GM18909 (cell line): Measurements from ENCODE around the gene FOXS1.

Experiments used
- ATAC-seq: cut with Tn5 transposase; IDR thresholded peaks from one replicate; pipeline ENCODE4 v1.9.1; 2021; ENCODE audit warnings: mild to moderate bottlenecking; ENCODE audit not compliant: unreplicated experiment, poor library complexity

Gene FOXS1

DNA sequence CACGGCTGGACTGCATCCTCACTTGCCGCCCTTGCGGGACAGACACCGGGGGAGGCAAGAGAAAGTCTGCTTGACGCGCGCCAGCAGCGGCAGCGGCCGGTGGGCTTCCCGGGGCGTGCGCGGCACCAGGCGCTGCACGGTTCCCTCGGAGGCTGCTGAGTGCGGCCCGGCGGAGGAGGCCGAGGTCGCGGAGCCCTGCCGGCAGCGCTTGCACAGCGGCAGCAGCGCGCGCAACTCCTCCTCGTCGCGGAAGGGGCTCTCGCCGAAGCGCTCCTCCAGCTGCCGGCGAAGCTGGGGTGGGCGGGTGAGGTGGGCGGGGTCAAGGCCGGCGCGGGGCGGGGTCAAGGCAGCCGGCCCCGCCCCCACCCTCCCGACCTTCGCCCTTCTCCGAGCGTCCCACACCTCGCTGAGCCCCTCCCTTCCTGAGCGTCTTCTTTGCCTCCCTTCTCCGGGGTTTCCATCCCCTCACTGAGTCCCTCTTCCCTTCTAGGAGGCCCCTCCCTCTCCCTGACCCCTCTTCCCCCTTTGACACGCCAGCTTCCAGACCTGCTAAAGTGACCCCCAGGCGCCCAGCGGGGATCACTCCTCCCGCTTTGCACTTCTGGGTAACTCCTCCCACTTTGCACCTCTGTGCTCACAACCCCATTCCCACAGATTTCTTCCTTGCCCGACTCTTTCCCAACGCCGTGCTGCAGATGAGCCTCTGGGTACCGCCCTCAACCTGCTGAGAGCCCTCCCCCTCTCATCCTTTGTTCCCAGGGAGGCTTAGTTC is 16.2 kb upstream of the FOXS1 start:
- ATAC-seq, result peak; percentile 66

DNA sequence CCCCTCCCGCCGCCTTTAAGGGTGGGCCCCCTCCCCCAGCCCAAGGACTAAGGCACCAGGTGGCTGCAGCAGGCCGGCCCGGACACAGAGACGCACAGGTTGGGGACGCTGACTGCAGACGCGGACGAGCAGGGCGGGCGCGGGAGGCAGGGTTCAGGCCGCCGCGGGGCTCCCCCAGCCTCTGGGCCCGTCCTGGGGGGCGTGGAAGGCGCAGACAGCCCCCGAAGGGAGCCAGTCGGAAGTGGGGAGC is 15.7 kb upstream of the FOXS1 start:
- peak; percentile 23 for ATAC-seq

DNA sequence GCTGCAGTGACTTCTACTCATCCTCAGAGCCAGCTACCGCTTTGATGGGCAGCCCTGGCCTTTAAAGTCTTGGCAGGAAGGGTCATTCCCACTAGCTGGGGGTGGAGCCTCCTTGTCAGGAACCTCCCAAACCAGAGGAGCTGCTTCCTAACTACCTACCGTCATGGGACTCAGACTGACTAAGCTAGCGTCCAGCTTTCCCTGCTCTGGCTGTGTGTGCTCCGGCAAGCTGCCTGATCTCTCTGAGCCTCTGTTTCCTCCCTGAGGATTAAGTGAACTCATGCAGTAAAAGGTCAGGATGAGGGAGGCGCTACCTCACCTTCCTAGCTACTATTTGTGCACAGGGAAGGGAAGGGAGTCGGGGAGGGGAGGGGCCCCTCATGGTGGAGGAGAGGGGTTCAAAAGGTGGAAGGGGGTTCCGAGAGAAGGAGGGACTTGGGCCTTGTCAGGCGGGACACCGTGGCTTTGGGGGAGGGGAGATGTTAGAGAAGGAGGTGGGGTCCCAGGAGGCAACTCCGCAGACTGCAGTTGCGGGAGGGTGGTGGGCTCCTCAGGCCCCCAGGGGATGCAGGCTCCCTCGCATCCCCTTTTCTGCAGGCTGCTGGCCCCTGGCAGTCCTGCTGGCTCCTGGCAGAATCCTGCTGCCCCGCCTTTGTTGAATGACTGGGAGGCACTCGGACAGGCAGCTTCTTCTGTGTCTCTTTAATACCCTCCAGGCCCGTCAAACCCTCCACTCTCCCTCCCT is 15.2 kb upstream of the FOXS1 start:
- ATAC-seq, result no peak

DNA sequence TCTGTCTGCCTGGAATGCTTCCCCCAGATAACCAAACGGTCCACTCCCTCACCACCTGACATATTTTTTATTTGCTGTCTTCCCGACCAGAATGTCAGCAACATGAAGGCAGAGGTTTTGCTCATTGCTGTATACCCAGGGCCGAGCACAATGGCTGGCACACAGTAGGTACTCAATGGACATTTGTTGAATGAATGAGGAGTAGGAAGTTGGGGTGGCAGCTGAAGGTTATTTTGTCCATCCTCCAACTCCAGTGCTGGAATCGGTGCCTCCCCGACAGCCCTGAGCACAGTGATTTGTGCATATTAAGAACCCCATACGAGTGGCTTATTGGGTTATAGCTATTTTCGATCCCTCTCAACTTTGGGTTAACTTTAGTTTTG is 14.6 kb upstream of the FOXS1 start:
- ATAC-seq, result no peak

DNA sequence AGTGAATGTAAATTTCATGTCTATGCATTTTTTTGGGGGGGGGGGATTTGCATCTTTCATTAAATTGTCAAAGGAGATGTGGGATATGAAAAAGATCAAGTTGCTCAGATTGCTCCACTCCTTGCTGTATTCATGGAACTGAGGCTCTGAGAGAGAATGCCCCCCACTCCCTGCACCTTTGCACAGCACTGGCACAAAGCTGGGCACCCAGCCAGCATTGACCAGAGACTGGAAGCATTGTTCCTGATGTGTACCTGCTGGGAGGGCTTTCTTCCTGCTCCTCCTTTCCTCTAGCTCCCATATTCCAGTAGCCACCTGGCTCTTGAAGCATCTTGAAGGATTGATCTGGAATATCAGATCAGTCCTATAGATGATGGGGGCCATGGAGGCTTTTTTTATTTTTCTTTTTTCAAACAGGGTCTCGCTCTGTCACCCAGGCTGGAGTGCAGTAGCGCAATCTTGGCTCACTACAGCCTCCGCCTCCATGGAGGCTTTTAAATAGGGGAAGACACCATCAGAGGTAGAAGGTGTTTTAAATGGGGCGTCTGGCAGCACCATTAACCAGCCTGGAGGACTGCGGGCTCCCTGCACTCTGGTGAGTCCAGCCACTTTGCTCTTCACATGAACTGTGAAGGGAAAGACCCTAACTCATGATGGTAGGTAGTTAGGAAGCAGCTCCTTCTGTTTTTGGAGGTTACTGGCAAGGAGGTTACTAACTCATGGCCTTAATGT is 14.0 kb upstream of the FOXS1 start:
- ATAC-seq, result no peak

DNA sequence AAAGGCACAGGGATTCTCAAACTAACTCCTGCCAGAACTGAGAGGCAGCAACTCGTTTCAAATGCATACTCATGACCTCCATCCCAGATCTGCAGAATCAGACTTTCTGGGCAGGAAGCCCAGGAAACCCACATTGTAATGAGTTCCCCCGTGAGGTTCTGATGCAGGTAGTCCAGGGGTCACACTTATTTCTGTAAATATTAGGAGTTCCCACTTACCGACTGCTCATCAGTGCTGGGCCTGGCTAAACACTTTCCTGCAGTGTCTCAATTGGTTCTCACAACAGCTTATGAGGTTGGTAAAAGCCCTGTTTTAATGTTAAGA is 13.3 kb upstream of the FOXS1 start:
- no peak for ATAC-seq

DNA sequence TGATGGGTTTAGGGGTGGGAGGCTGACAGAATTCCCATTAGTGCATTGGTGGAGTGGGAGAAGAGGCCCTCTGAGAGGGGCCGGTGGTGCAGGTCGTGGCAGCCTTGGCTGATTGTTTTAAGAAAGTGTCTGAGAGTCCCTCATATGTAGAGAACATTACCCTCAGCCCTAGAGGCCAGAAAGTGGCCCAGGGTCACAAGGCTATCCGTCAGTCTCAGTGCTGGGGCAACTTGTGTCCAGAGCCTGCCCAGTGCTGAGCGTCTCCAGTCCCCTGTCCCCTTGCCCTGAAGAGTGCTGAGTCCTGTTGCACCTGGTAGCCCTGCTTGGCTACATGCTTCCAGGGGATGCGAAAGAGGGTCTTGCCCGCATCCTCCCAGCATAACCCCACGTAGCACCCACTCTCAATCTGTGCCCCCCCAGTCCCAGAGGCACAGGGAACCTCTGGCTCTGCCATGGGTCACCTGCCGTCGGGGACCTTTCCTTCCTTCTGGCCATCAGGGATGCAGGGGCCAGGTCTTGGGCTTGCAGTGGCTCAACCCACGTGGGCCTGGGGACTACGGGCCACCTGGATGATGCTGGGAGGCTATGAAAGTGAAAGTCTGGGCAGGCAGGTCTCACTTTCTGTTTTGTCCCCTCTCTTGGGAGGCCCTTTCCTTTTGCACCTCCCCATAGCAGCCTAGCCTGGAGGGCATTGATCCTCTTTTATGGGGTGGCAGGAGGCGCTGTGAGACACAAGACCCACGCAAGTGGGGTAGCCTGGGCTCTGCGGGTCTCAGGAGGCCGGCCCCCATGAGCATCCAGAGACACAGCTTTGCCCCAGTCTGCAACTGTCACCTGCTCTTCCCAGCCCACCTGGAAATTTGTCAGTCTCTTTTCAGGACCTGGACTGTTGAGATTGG is 12.7 kb upstream of the FOXS1 start:
- ATAC-seq, result peak; percentile 78

DNA sequence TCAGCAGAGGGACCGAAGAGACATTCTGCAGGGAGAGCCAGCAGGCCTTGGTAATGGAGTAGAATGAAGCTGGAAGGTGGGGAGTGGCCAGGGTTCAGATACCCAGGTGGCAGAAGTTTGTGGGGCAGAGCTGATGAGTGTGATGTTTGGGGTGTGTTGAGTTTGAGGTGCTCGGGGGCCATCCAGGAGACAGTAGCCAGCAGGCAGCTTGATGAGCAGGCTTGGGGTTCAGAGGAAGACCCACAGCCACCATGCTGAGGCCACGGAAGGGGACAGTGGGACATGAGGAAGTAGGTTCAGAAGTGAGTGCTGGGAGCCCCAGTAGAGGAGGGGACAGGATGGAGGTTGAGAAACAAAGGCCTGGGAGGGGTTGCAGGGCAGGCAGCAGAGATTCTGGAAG is 11.1 kb upstream of the FOXS1 start:
- ATAC-seq, result no peak

DNA sequence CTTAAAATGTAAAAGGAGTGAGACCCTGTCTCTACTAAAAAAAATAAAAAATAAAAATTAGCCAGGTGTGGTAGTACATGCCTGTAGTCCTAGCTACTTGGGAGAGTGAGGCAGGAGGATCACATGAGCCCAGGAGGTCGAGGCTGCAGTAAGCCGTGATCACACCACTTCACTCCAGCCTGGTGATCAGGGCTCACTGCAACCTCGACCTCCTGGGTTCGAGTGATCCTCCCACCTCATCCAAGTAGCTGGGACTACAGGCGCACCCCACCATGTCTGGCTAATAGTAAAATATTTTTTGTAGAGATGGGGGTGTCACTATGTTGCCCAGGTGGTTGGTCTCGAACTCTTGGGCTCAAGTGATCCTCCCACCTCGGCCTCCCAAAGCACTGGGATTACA is 8.1 kb upstream of the FOXS1 start:
- no peak for ATAC-seq

DNA sequence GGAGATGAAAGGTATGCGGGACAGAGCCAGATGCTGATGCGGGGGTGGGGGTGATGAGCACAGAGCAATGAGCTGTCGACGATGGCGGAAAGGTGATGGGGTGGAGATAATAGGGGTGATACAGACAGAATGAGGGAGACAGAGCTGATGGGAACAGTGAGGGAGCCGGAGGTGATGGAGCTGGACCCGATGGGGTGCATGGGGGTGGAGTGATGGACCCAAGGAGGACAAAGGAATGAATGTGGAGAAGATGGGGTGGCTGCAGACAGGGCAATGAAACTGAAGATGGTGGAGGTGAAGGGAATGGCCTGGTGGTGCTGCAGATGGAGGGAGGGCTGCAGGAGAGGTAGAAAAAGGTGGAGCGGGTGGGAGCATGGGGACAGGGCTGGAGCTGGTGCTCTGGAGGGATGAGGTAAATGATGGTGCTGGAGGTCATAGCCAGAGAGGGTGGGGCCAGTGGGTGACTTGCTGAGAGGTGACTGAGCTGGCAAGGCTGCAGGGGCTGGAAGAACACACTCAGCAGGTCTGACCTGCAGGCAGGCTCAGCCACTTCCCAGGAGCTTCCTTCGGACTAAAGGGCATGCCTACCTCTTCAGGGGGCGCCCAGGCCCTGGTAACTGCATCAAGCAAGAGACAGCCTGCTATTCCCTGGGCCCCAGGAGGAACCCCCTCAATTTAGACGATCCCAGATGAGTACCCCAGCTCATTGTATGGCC is 6.0 kb upstream of the FOXS1 start:
- no peak for ATAC-seq

DNA sequence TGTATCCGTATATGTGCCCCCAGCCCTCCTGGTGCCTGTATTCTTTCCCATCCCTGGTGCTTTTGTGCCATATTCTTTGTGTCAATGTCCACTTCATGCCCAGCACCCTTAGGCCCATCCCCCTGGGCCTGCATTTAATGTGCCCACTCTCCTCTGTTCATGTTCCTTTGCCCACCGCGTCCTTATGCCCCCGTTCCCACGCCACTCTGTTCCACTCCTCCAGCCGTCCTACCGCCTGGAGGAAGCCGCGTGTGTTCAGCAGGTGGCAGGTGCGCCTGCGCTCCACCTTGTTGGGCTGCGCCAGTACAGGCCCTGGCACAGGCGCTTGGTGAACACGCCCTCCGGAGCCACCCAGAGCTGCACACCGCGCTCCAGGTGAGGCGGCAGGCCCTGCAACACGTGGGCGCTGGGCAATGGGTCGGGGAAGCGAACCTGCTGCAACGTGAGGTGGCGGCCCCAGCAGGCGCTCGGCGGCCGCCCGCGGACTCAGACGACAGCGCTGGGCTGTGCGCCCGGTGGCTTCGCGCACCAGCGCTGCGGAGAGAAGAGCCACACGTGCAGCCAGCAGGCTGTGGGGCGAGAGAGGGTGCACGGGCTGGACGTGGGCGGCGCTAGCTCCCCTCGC is 4.0 kb upstream of the FOXS1 start:
- ATAC-seq, result no peak

DNA sequence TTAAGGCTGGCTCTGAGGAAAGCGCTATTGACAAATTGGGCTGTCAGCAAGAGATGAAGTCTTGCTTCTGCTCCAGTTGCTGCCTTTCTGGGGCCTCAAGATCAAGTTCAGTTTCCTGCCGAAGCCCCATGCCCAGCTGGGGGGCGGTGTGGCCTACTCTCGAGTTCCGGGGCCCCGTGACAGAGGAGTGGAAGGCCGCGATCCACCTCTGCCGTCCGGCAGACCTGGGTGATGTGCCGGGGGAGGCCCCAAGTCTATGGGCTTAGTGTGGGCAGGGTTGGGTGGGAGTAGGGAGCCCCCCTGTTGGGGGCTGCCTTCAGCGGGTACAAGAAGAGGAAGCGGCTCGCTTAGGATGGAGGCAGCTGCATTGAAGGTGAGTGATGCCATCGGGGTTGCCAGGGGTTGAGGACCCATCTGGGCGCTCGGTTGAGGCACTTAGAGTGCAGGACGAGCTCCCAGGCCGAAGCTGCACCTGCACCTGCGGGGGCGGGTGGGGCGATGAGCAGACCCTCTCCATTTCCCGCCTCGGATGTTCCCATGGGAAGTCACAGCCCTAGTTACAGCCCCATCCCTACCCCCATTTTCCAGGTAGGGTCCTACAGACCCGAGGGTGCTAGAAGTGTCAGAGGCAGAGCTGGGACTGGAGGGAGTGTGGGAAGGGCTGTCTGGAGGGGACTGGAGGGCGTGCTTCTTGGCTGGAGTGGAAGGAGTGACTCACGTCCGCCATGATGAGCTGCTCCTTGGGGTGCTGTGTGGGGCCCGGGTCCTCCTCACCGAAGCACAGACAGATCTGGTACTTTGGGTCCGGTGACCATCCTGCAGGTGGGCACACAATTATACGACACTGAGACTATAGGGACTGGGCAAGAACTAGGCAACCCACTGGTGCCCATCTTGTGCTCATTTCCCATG is 2.9 kb upstream of the FOXS1 start:
- ATAC-seq, result no peak

DNA sequence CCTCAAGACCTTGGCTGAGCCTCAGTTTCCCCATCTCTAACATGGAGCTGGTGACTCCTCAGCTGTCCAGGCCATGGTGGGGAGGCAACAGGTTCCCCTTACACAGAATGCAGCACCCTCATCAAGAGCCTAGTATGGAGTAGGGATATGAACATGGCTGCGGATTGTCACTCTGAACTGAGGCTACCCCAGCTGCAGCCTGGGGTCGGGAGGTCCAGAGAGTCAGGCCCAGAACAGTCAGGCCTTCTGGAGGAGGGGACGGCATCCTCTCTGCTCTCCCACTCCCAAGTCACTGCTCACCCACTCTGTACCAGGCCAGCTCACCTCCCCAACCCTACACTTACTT is 1.4 kb upstream of the FOXS1 start:
- ATAC-seq, result no peak

DNA sequence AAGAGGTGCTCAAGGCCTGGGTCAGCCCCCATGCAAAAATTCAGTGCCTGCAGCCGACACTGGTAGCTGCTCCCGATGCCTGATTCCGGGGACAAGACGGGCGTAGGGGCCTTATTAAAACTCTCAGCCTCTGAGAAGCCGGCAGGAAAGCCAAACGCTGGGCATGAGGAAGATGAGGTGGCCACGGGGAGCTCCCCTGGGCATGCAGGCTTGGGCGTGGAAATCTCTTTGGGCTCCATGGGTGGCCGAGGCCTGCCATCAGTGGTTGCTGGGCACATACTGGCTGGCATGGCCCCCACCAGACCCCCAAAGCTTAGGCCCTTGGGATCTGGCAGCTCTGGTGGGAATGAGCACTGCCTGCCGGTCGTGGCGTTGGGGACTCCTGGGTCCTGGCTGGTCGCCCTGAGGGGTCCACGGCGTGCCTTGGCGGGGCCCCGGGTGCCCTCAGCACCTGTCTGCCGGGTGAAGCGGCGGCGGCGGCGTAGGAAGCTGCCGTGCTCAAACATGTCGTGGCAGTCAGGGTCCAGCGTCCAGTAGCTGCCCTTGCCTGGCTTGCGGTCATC is 586 bp downstream of the FOXS1 start:
- no peak for ATAC-seq

DNA sequence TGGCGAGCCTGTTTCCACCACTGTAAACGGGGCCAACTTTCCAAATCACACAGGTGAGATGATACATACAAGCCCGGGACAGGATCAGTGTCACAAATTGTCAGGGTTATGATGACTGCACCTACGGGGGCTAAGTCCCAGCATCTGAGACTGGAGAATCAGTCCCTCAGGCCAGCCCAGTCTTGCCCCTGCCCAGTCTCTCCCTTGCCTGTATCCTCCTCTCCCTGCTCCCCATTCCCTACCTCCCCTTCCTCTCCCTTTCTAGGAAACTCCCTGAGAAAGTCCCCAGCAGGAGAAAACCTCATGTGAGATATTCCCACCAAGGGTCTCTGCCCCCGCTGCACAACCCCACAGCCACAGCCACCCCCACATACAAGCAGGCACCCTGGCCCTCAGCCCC is 1.5 kb downstream of the FOXS1 start:
- ATAC-seq, result no peak

DNA sequence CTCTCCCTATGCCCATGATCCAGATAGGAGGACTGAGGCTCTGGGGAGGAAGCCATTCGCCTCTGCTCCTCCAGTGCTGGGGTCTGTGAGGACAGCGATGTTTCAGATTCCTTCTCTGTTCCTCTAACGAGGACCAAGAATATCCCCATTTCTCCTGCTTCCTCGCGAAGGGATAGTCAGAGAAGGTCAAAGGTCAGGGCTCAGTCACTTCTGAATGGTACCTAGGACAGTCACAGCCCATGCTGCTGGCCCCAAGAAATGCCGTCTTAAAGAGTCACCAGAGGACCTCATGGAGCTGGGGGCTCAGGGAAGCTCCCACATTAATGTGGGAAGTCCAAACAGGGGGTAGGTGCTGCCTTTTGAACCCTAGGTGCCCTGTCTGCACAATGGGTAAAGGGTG is 2.1 kb downstream of the FOXS1 start:
- ATAC-seq, result no peak

DNA sequence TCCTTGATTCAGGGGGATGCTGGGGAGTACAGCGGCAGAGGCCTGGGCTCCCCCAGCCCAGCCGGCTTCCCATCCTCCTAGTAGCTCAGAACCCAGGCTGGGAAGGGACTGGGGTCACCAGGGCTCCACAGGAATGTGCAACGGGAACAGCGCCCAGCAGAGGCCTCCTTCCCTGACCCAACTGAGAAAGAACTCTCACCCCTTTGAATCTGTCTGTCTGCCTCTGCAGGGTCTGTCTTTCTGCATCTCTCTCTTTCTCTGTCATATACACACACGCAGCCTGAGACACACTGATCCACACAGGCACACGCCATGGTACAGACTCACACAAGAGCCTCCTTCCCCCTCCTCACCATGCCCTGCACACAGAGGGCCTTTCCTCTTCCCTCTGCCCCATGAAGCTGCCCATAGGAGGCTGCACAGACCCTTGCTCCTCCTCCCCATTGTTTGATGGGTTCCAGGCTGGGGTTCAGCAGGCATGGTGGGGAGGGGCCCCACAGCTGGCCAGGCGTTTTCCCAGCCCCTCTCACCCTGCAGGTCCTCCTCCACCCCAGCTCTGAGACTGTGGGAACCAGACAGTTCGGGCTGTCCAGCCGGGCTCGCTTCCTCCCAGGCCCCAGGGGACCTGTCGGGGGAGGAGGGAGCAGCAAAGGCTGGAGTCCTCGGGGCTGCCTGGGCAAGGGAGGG is 2.8 kb downstream of the FOXS1 start:
- no peak for ATAC-seq

DNA sequence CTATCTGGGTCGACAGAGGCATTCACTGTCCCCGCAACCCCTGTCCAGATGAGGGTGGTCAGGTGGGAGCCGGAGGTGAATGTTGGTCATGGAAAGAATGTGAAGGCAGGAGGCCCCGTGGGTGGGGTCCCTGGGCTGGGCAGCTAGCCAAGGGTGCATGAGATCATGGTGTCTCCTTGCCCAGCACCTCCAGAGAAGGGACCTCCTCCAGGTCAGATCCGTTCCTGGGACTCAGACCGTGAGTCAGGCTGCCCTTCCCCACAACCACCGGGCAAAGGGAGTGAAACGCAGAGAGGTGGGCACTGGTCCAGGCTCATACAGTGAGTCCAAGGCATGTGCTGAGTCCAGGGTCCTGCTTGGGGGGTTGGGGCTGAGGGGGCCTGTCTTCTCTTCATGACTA is 3.5 kb downstream of the FOXS1 start:
- ATAC-seq, result no peak
